Upper lobe of left lung (tissue), 4 donors: ENCODE measurements around the gene PXDN.

ENCODE experiments used
- CTCF ChIP-seq, 6 experiments: fragments of 450-650 bp in 4 of 6; fragments of 200-600 bp in 2 of 6; sonication (generic) in 2 of 6; IDR thresholded peaks; one replicate each; pipeline ENCODE4 v1.5.1; 2016 to 2019; ENCODE audit warnings: antibody characterized with exemption in 6 of 6
- EP300 ChIP-seq, 4 donors: sonication (generic); formaldehyde crosslinking; IDR thresholded peaks; one replicate each; pipeline ENCODE4 v1.5.1; 2017; ENCODE audit warnings: antibody characterized with exemption in 4 of 4, control low read depth in 2 of 4
- POLR2A ChIP-seq, 4 donors: fragments of 450-650 bp; IDR thresholded peaks; one replicate each; pipeline ENCODE4 v1.5.1; 2016 to 2017; ENCODE audit warnings: antibody characterized with exemption in 4 of 4, mild to moderate bottlenecking in 2 of 4
- POLR2AphosphoS5 ChIP-seq, 2 donors: sonication (generic); formaldehyde crosslinking; IDR thresholded peaks; one replicate each; pipeline ENCODE4 v1.5.1; 2017; ENCODE audit warnings: antibody characterized with exemption in 2 of 2

- TF ChIP-seq CTCF (IDR thresholded peaks at IDR 0.05), result no peak
- TF ChIP-seq POLR2A (IDR thresholded peaks at IDR 0.05), result no peak
- TF ChIP-seq EP300 (IDR thresholded peaks at IDR 0.05), result no peak
- TF ChIP-seq POLR2AphosphoS5 (IDR thresholded peaks at IDR 0.05), result no peak
Measured at GRCh38 chr2:1655461-1655860, 88.9 kb downstream of the PXDN start.
